ENCODE measurements around the gene PKNOX2. TPM values are rescaled to one million over a fixed set of nuclear protein-coding genes. Genes with fewer than 3 reads are reported as not detected.

PKNOX2 gene
- total RNA-seq, 4 donors from 2014 or later, result 1.5 to 8.2 (median 3.6) TPM

DNA sequence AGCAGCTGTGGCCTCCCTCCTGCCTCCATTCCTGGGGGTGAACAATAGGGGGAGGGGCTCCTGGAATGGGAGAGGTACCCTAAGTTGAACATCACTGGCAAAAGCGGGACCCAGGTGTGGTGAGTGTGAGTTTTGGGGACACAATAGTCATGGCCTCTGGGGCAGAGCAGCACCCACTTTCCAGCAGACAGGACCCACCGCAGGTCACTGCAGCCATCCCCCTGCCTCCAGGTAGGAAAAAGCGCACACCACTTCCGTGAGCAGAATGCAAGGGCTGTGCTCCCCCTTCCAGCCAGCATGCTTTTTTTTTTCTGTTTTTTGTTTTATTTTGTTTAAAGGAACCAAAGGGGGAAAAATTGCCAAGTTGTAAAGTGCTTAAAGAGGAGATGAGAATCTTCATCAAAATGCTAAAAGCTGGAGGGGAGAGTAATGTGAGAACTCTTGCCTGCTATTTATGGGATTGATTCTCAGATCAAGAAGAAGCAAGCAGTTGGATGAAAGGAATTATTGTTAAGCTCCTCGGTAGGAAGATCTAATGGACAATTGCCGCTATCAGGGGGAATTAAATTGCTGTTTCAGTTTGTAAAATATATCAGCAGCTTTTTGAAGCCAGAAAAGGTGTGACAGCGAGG is 178.7 kb downstream of the PKNOX2 start:
- no peaks in the 10 kb centered on the region for H3K9me3 ChIP-seq
- no peak for TF ChIP-seq POLR2AphosphoS5 (IDR thresholded peaks at IDR 0.05)
- TF ChIP-seq CTCF (IDR thresholded peaks at IDR 0.05), result no peak
- TF ChIP-seq POLR2A (IDR thresholded peaks at IDR 0.05), result no peak
- TF ChIP-seq EP300 (IDR thresholded peaks at IDR 0.05), result no peak
- peaks cover 17% of the 10 kb centered on the region for H3K4me1 ChIP-seq
- no peak for DNase-seq (ENCODE audit: low spot score in 2 of 2)
- whole genome bisulfite sequencing, result 74% methylated on average over 7 of the region's 7 CpGs
- peaks cover 2% of the 10 kb centered on the region for H3K27me3 ChIP-seq
- no peak overlapping the region for H3K27ac ChIP-seq
- H3K4me3 ChIP-seq, result no peak overlapping the region
- H3K36me3 ChIP-seq, result no peaks in the 10 kb centered on the region

DNA sequence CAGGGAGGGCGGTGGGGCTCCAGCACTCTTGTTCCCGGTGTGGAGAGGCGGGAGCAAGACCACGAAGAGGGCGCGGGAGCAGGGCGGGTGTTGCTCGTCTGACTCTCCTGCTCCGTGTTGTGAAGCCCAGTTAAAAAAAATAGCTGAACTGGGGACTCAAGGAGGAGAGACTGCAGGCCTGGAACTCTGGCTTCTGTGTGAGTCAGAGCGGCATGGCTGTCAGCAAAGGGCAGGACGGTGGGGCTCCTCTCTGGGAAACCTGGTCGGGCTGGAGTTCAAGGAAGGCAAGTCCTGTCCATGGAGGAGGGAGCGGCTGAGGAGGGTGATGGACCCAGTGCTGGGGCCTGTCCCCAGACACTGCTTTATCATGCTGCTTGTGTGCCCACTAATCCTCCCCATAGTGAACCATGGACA is 179.2 kb downstream of the PKNOX2 start:
- Histone ChIP-seq H3K4me1 (peaks cover 12% of the 10 kb centered on the region), H3K27me3 (no peaks in the 10 kb centered on the region), H3K4me3 (no peak overlapping the region), H3K36me3 (no peaks in the 10 kb centered on the region), H3K9me3 (no peaks in the 10 kb centered on the region), H3K27ac (no peak overlapping the region)
- DNase-seq (ENCODE audit: low spot score in 2 of 2), result no peak
- TF ChIP-seq CTCF (IDR thresholded peaks at IDR 0.05), result no peak
- no peak for TF ChIP-seq POLR2A (IDR thresholded peaks at IDR 0.05)
- TF ChIP-seq EP300 (IDR thresholded peaks at IDR 0.05), result no peak
- no peak for TF ChIP-seq POLR2AphosphoS5 (IDR thresholded peaks at IDR 0.05)
- 70% methylated on average over 13 of the region's 13 CpGs for WGBS

- H3K4me1 ChIP-seq, result peaks cover 12% of the 10 kb centered on the region
- WGBS, result 94% methylated on average over 4 of the region's 4 CpGs
- no peak overlapping the region for H3K27ac ChIP-seq
Observed at GRCh38 chr11:125344846-125345420, 180.4 kb downstream of the PKNOX2 start.

GRCh38 chr11:125345421-125346178 is 181.0 kb downstream of the PKNOX2 start:
- 22% methylated on average over 18 of the region's 20 CpGs for WGBS
- Histone ChIP-seq H3K9me3 (no peaks in the 10 kb centered on the region), H3K36me3 (no peaks in the 10 kb centered on the region), H3K4me1 (peaks cover 12% of the 10 kb centered on the region), H3K27ac (no peak overlapping the region), H3K4me3 (no peak overlapping the region), H3K27me3 (no peaks in the 10 kb centered on the region)
- no peak for TF ChIP-seq EP300 (IDR thresholded peaks at IDR 0.05)
- no peak for TF ChIP-seq POLR2AphosphoS5 (IDR thresholded peaks at IDR 0.05)
- TF ChIP-seq POLR2A (IDR thresholded peaks at IDR 0.05), result no peak
- TF ChIP-seq CTCF (IDR thresholded peaks at IDR 0.05), result peak; percentile 64 to 83
- DNase-seq (ENCODE audit: low spot score in 2 of 2), result peak; percentile 82 to 88

More at GRCh38 chr11:125344846-125345420, 180.4 kb downstream of the PKNOX2 start:
- no peak for TF ChIP-seq CTCF (IDR thresholded peaks at IDR 0.05)
- no peak for TF ChIP-seq POLR2AphosphoS5 (IDR thresholded peaks at IDR 0.05)
- no peak for TF ChIP-seq POLR2A (IDR thresholded peaks at IDR 0.05)
- no peak for TF ChIP-seq EP300 (IDR thresholded peaks at IDR 0.05)
- DNase-seq (ENCODE audit: low spot score in 2 of 2), result no peak
- no peak overlapping the region for H3K4me3 ChIP-seq
- H3K27me3 ChIP-seq, result no peaks in the 10 kb centered on the region
- H3K36me3 ChIP-seq, result no peaks in the 10 kb centered on the region
- H3K9me3 ChIP-seq, result no peaks in the 10 kb centered on the region

DNA sequence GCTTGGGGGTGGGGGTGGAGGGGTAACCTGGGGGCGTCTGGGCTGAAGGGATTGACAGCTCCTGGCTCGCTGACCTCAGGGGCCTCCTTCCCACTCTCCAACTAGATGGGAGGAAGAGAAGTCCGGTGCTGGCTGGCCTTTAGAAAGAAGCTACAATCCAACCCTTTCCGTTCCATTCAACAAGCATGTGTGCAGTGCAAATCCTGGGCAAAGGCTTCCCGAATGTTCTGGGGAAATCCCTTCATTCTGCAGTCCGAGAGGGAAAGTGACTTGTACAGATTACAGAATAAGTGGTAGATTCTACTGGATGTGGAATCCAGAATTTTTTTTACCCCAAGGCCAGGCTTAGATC is 181.6 kb downstream of the PKNOX2 start:
- DNase-seq (ENCODE audit: low spot score in 2 of 2), result no peak
- 33% methylated on average over 6 of the region's 6 CpGs for WGBS

More for the DNA sequence above, 181.6 kb downstream of the PKNOX2 start:
- TF ChIP-seq EP300 (IDR thresholded peaks at IDR 0.05), result no peak
- H3K9me3 ChIP-seq, result no peaks in the 10 kb centered on the region
- H3K27ac ChIP-seq, result no peak overlapping the region
- no peaks in the 10 kb centered on the region for H3K36me3 ChIP-seq
- H3K4me1 ChIP-seq, result peaks cover 12% of the 10 kb centered on the region
- no peak overlapping the region for H3K4me3 ChIP-seq
- no peaks in the 10 kb centered on the region for H3K27me3 ChIP-seq

Data from suprapubic skin (tissue), 4 donors.